Activated CD4-positive, CD25-positive, alpha-beta regulatory T cell treated with anti-CD3 and anti-CD28 coated beads, Interleukin-2, amount 50 U/mL, for 24 hours (primary cell): Measurements from ENCODE around the gene SSU72.
"Not testable (repeated sequence)": the region's sequence is repeated elsewhere in the genome, so short reads cannot be mapped to it uniquely, and the experiment has no call there.

Experiments
- ATAC-seq, 2 donors: fragments of 150-1000 bp; cut with Tn5 transposase; one replicate each; pipeline ENCODE4 v1.10.0; 2021; ENCODE audit warnings: mild to moderate bottlenecking in 1 of 2, moderate library complexity in 1 of 2

SSU72 gene

DNA sequence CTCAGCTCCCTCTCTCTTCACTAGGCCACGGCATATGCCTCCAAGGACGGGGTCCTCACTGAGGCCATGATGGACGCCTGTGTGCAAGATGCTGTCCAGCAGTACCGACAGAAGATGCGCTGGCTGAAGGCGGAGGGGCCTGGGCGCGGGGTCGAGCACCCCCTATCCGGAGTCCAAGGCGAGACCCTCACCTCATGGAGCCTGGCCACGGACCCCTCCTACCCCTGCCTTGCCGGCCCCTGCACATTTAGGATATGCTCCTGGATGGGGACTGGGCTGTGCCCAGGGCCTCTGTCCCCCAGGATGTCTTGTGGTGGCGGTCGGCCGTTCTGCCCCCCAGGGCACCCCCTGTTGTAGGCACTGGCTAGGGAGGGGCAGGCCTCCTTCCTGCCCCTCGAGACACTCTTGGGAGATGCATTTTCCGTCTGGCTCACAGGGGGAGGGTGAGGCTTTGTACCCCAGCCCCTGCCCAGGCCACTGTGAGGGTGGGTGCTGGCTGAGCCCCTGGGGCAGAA is 79.1 kb downstream of the SSU72 start:
- not testable (repeated sequence) for ATAC-seq

DNA sequence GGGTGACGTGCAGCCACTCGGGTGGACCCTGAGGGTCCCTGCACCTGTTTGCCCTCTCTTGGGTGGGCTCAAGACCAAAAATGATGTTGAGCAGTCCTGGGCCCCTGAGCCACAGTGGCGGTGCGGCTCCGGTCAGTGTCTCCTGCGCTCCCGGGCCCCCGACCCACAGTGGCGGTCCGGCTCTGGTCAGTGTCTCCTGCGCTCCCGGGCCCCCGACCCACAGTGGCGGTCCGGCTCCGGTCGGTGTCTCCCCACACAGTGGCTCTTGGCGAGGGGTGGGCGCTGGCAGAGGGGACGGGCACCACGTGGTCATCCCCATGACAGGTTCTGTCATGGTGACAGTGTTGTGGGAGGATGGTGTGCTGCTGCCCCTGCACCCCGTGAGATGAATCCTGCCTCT is 80.4 kb downstream of the SSU72 start:
- not testable (repeated sequence) for ATAC-seq
